ENCODE results near the gene DCHS2. TPM values are rescaled to one million over a fixed set of nuclear protein-coding genes. Genes with fewer than 3 reads are reported as not detected.

DCHS2 gene
- total and polyA plus RNA-seq, 2 experiments from 2014 or later, result 0.12 to 1.7 TPM

- Histone ChIP-seq H3K4me1 (ENCODE audit: insufficient read depth) (no peaks in the 10 kb centered on the region), H3K9me2 (replicated peaks; ENCODE audit: insufficient read depth) (no peaks in the 10 kb centered on the region), H3K27ac (no peak overlapping the region), H3K4me3 (no peak overlapping the region), H4K20me1 (ENCODE audit: insufficient read depth, poor library complexity, severe bottlenecking) (no peaks in the 10 kb centered on the region), H3K9me3 (ENCODE audit: low read depth) (no peaks in the 10 kb centered on the region), H3K27me3 (peaks cover 16% of the 10 kb centered on the region), H3K79me2 (no peaks in the 10 kb centered on the region), H2AFZ (no peak overlapping the region), H3K4me2 (no peak overlapping the region), H3K36me3 (replicated peaks; ENCODE audit: insufficient read depth, low read depth) (no peaks in the 10 kb centered on the region)
- TF ChIP-seq EZH2phosphoT487 (IDR thresholded peaks at IDR 0.05; ENCODE audit: low read depth, severe bottlenecking, unreplicated experiment) (no peak), EZH2 (IDR thresholded peaks at IDR 0.05; ENCODE audit: borderline replicate concordance) (no peak), CTCF (IDR thresholded peaks at IDR 0.05; ENCODE audit: poor library complexity) (no peak)
- DNase-seq (ENCODE audit: low spot score), result no peak
Measured at GRCh38 chr4:154389148-154389547, 102.5 kb downstream of the DCHS2 start.

GRCh38 chr4:154384012-154384411 is 107.6 kb downstream of the DCHS2 start:
- Histone ChIP-seq H3K9me3 (ENCODE audit: low read depth) (no peaks in the 10 kb centered on the region), H2AFZ (no peak overlapping the region), H3K4me1 (ENCODE audit: insufficient read depth) (no peaks in the 10 kb centered on the region), H3K9me2 (replicated peaks; ENCODE audit: insufficient read depth) (no peaks in the 10 kb centered on the region), H4K20me1 (ENCODE audit: insufficient read depth, poor library complexity, severe bottlenecking) (no peaks in the 10 kb centered on the region), H3K36me3 (replicated peaks; ENCODE audit: insufficient read depth, low read depth) (no peaks in the 10 kb centered on the region), H3K4me3 (no peak overlapping the region), H3K27me3 (no peaks in the 10 kb centered on the region), H3K27ac (no peak overlapping the region), H3K4me2 (no peak overlapping the region), H3K79me2 (no peaks in the 10 kb centered on the region)
- DNase-seq (ENCODE audit: low spot score), result no peak
- TF ChIP-seq EZH2 (IDR thresholded peaks at IDR 0.05; ENCODE audit: borderline replicate concordance), result no peak
- TF ChIP-seq EZH2phosphoT487 (IDR thresholded peaks at IDR 0.05; ENCODE audit: low read depth, severe bottlenecking, unreplicated experiment), result no peak
- WGBS (ENCODE audit: low lambda C conversion rate, missing lambda C conversion rate), result 93% methylated on average over 4 of the region's 4 CpGs

- no peak overlapping the region for H3K4me2 ChIP-seq
- no peaks in the 10 kb centered on the region for H3K27me3 ChIP-seq
- no peak overlapping the region for H3K27ac ChIP-seq
- no peaks in the 10 kb centered on the region for H3K9me2 ChIP-seq (replicated peaks; ENCODE audit: insufficient read depth)
- no peak for DNase-seq (ENCODE audit: low spot score)
- TF ChIP-seq EZH2phosphoT487 (IDR thresholded peaks at IDR 0.05; ENCODE audit: low read depth, severe bottlenecking, unreplicated experiment), result no peak
- H2AFZ ChIP-seq, result no peak overlapping the region
- no peaks in the 10 kb centered on the region for H3K9me3 ChIP-seq (ENCODE audit: low read depth)
- 82% methylated on average over 1 of the region's 1 CpG for whole genome bisulfite sequencing (ENCODE audit: low lambda C conversion rate, missing lambda C conversion rate)
- no peak overlapping the region for H3K4me3 ChIP-seq
- no peaks in the 10 kb centered on the region for H3K4me1 ChIP-seq (ENCODE audit: insufficient read depth)
- H3K36me3 ChIP-seq (replicated peaks; ENCODE audit: insufficient read depth, low read depth), result no peaks in the 10 kb centered on the region
- no peaks in the 10 kb centered on the region for H4K20me1 ChIP-seq (ENCODE audit: insufficient read depth, poor library complexity, severe bottlenecking)
- H3K79me2 ChIP-seq, result no peaks in the 10 kb centered on the region
Measured at GRCh38 chr4:154376486-154376885, 115.1 kb downstream of the DCHS2 start.

- 92% methylated on average over 4 of the region's 4 CpGs for WGBS (ENCODE audit: low lambda C conversion rate, missing lambda C conversion rate)
- no peaks in the 10 kb centered on the region for H3K36me3 ChIP-seq (replicated peaks; ENCODE audit: insufficient read depth, low read depth)
- no peak overlapping the region for H3K4me3 ChIP-seq
- H3K27me3 ChIP-seq, result no peaks in the 10 kb centered on the region
- H3K4me1 ChIP-seq (ENCODE audit: insufficient read depth), result no peaks in the 10 kb centered on the region
- H4K20me1 ChIP-seq (ENCODE audit: insufficient read depth, poor library complexity, severe bottlenecking), result no peaks in the 10 kb centered on the region
- DNase-seq (ENCODE audit: low spot score), result no peak
- H2AFZ ChIP-seq, result no peak overlapping the region
- no peaks in the 10 kb centered on the region for H3K9me3 ChIP-seq (ENCODE audit: low read depth)
- H3K79me2 ChIP-seq, result no peaks in the 10 kb centered on the region
- no peak overlapping the region for H3K4me2 ChIP-seq
- TF ChIP-seq EZH2phosphoT487 (IDR thresholded peaks at IDR 0.05; ENCODE audit: low read depth, severe bottlenecking, unreplicated experiment) (no peak), EZH2 (IDR thresholded peaks at IDR 0.05; ENCODE audit: borderline replicate concordance) (no peak), CTCF (IDR thresholded peaks at IDR 0.05; ENCODE audit: poor library complexity) (no peak)
- H3K9me2 ChIP-seq (replicated peaks; ENCODE audit: insufficient read depth), result no peaks in the 10 kb centered on the region
- no peak overlapping the region for H3K27ac ChIP-seq
Measured at GRCh38 chr4:154368060-154368459, 123.5 kb downstream of the DCHS2 start.
